ENCODE measurements around the gene CHST8. TPM values are rescaled to one million over a fixed set of nuclear protein-coding genes. Genes with fewer than 3 reads are reported as not detected.

CHST8 gene
- total RNA-seq, 1 donor from 2014 or later = 0.07 TPM

DNA sequence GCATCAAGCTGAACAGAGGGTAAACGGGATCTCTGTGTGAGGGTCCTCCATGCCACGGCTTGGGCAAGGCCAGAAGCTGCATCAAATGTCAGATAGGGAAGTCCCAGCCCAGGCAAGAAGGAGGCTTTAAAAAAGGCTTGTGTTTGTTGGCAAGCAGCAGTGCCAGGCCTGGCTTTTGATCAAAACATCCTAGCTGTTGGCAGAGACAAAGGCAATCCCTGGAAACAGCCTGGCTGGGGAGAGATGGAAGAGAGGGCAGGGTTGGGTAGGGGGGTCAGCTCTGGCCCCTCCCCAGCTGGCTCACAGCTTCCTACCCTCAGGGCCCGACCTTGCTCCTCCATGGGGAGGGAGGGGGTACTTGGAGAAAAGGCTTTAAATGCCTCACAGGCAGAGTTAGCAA lies 113.2 kb downstream of the CHST8 start:
- DNase-seq (ENCODE audit: low read depth, low spot score) = no peak

DNA sequence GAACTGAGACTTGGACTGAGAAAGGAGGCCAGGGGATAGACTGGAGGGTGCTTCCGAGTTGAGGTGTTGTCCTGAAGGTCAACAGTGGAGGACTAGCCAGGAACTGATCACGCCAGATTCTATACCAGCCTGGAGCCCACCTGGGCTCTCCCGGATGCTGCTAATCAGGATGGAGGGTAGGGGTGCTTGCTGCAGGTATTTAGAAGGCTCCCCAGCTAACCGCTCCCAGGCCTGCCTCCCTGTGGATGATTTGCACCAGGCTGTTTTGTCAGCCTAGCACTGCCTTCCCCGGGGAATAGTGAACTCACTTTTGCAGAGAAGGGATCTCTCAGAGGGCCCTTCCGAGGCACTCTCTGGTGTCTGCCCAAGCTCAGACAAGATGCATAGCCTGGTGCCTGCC lies 114.4 kb downstream of the CHST8 start:
- no peak for DNase-seq (ENCODE audit: low read depth, low spot score)

DNA sequence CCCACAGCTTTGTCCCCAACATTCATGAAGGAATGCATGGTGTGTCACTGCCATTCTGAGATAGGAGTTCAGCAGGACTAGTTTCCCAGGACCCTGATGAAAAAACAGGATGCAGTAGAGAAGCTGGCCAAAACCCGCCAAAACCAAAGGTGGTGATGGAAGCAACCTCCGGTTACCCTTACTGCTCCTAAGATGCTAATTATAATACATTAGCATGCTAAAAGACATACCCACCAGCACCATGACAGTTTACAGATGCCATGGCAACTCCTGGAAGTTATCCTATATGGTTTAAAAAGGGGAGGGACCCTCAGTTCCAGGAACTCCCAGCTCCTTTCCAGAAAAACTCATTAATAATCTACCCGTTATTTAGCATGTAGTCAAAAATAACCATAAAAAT lies 115.0 kb downstream of the CHST8 start:
- no peak for DNase-seq (ENCODE audit: low read depth, low spot score)

DNA sequence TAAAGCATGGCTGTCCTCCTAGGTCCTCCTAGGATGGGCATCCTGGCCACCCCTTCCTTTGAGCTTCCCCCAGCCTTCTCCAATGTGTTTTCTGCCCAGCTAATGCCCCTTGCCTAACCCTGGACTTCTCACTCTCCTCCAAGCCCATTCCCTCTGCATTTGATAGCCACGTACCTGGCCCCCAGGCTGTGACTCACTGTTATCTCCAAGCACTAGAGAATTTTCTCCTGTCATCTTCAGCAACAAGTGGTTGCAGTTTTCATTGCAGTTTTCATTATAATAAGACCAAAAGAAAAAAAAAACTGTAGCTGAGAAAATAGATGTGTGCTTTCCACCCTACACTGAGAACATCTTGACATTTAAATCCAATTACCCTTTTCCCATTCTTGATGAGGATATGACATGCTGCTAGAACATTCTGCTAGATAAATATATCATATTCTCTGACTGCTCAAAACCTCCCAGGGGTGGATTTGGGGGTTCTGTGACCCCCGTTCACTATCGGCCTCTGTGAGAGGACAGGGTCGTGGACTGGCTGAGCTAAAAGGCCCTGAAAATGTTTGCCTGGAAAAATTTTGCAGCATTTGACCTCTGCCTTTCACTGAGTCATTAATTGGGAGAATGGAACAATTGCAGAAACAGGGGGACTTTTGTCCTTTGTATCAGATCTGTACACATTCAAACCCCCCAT lies 116.1 kb downstream of the CHST8 start:
- DNase-seq (ENCODE audit: low read depth, low spot score) = no peak

DNA sequence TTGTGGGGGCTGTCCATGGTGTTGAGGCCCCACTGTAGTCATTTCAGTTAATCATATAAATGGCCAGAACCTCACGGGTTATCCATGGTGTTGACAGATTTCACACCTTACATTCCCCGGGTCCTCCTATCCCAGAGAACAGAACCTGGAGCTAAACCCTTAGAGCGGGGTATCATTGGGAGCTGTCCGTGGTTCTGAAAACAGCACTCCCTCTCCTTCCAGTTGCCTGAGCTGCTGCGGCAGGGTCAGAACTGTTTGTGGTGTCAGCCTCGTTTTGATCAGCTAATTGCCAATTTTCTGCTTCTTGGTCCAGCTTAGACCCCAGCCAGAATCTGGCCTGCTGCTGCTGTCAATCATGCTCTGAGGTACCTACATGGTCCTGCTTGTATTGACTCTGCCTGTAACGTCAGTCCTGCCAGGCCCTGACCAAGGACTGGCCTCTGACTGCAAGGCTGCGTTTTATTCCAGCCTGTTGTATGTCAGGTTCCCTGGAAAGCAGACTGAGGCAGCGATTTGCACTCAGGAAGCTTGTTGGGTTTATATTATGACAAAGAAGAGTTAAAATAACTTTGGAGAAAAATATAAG lies 119.2 kb downstream of the CHST8 start:
- DNase-seq (ENCODE audit: low read depth, low spot score) = no peak

DNA sequence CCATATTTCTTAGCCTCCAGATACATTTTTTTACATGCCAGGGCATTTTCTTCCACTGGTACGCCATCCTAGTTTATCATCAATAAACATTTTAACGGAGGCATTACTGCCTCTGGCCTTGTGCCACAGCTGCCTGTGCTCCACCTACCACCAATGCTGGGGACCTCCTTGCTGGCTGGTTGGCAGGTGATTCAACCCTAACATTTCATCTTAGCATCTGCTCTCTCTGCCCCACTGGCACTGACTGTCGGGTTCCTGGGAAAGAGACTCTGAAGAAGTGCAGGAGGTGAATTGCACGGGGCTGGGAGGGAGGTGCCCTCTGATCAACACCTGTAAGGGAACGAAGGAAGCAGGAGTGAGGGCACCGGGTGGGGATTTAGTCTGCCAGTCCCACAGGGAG lies 123.5 kb downstream of the CHST8 start:
- no peak for DNase-seq (ENCODE audit: low read depth, low spot score)

DNA sequence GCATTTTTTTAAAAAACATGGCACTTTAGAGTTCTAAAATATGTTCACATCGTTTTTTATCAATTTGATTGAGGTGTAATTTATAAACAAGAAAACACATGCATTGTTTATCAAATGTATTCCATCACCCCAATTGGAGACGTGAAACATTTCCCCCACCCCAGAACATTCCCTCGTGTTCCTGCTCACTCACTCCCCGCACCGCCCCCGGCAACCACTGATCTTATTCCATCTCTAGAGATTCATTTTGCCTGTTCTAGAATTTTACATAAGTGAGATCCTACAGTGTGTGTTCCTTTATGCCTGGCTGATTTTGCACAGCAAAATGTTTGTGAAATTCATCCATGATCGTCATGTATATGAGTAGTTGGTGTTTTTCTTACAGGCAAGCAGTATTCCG lies 124.4 kb downstream of the CHST8 start:
- no peak for DNase-seq (ENCODE audit: low read depth, low spot score)

DNA sequence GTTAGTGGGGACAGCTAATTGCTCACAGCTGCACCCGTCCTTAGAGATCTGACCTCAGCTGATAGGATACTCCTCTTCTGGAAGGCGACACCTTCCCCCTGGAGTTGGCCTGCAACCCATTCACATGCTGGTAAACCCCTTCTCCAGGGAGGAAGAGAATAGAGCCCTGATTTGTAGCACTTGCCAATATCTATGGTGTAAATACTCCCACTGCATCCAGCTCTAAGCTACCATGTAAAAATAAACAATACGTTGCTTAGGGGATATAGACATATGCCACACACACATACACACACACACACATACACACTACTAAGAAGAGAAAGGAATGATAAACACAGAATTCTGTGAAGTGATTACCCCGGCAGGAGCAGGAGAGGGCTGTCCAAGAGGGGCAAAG lies 125.5 kb downstream of the CHST8 start:
- no peak for DNase-seq (ENCODE audit: low read depth, low spot score)

DNA sequence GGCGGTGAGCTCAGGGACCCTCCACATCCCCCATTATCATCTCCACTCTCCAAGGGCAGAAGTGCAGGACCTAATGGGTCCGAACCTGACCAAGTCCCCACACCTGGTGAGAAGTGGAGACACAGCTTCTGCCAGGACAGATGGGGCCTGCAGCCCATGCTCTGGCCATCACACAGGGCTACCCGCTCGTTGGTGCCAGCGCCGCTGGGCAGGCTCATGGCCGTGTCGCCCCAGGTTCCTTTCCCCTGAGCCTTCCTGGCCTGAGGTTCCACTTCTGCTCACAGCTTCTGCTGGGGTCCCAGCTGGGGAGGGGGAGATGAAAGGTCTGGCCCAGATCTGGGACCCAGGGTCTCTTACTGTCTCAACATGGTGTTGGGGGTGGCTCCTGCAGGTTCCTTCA lies 126.5 kb downstream of the CHST8 start:
- DNase-seq (ENCODE audit: low read depth, low spot score) = no peak

DNA sequence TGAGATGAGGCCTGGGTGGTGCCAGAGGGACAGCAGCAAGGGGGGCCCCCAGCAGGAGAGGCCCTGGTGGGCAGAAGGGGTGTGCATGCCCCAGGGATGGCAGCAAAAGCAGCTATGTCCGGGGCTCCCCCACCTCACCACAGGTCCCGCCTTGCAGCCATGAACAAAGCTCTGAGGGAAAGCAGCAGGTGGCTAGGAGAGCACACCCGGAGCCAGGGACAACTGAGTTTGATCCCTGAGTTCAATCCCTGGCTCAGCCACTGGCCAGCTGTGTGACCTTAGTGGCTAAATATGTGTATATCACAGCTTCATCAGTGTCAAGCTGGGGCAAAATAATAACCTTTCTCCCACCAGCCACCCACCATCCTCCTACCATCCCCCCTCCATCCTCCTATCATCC lies 127.3 kb downstream of the CHST8 start:
- no peak for DNase-seq (ENCODE audit: low read depth, low spot score)

DNA sequence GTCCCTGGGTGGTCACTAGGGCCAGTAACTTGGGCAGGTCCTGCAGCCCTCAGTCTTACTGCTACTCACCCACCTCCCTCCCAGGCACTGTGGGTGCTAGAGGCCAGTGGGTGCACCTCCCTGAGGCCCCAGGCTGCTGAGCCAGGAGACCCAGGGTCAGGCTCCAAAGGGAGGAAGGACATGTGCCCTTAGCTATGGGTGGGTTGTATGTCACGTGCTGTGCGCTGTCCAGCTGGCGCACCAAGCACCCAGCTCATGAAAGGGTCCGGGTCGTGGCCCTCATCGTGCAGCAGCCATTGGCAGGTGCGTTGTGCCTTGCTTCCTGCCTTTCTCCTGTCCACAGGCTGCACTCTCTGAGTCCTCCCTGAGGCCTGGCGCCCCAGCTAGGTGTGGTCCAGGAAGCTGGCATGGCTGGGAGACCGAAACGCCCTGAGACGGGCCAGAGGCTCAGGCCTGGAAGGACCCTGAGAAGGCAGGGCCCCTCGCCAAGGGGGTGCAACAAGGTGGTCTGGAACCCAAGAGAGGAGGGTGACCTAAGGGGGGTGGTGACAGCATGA lies 127.9 kb downstream of the CHST8 start:
- DNase-seq (ENCODE audit: low read depth, low spot score) = no peak

DNA sequence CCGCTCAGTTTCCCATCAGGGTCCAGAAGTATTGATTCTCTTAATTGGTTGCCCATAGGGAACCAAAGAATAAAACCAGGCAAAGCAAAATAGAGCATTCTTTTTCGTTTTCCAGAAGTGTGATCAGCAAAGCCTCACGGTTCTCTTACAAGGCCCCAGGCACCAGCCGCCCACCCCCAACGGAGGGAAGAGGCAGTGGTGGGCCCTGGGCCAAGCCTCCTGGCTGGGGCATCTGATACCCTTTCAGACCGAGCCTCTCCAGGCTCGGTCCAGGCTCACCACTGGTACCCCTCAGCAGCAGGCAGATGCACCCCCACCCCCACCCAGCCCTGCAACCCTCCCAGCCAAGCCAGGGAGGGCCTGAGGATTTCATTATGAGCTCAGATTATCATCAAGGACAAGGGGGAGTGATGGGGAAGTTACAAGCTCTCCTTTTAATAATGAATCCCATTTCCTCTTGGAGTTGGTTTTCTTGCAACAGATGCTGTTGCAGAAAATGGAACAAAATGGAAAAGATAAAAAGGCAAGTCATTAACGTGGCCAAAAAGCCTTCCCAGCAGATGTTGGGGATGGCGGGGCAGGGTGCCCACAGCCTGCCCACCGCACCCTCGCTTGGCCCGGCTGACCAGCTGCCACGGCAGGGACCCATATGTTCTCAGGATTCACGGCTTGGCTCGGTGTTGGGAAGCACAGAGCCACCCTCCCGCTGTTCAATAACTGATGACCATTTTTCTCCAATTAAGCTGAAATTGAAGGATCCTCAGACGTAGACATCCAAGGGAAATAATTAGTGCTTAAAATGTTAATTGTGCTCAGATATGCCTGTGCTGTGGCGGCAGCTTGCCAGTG lies 129.1 kb downstream of the CHST8 start:
- no peak for DNase-seq (ENCODE audit: low read depth, low spot score)

DNA sequence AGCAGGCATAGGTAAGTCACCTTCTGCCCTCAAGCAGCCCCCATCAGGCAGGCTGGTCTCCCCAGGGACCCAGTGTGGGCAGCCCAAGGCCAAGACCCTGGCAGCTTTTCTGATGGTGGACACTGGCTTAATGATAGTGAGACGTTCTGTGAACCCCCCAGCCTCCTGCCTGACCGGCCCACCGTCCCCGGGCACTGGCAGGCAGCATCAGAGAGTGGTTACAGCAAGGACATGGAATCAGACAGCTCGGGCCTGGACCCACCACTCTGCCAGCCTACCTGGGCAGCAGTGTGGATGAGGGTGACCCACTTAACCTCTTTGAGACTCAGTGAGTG lies 129.7 kb downstream of the CHST8 start:
- DNase-seq (ENCODE audit: low read depth, low spot score) = no peak

DNA sequence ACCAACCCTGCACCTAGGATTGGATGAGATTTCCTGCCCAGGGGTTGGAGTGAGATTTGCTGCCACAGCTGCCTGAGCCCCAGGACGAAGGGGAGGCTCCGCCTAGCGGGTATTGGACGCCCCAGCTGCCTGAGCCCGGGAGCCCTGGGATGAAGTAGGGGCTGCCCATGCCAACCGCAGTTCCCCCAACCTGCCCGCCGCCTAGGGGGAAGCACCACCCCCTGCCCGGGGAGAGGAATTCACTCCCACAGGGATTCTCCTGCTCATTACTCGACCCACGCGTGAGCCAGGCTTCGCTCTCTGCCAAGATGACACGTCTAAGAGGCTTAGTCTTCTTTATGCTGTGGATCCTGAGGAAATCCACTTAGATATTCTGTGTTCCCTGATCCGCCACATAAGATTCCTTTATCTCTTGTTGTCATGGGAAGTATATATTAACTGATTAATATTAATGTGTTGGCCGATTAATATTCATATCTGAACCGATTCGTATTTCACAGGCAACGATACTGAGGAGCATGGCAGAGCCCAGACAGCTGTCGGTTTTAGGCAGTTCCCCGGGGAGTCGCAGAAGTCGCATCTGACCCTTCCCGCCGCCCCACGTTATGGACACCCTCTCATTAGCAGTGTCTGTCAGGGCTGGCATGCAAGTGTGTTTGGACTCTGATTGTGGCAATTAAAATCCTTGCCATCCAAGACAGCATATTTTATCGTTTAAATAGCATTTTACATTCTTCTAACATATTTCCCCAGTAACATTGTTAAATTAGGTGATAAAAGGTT lies 130.5 kb downstream of the CHST8 start:
- no peak for DNase-seq (ENCODE audit: low read depth, low spot score)

DNA sequence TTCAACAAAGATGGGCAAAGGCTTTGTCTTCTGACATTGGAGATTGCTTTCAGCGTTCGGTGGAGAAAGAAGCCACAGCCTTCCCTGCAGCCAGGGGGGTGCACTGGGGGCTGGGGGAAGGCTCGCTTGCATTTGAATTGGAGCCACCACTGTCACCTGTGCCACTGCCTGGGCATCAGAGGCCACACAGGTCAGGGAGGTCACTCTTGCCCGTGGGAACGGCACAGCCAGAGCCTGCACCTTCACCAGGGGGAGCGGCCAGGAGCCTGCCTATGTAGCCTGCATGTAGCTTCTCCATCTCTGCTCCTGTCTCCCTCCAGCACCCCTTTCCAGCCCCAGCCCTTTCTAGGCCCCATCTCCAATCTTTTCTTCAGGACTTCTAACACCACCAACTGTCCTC lies 131.2 kb downstream of the CHST8 start:
- DNase-seq (ENCODE audit: low read depth, low spot score) = no peak

DNA sequence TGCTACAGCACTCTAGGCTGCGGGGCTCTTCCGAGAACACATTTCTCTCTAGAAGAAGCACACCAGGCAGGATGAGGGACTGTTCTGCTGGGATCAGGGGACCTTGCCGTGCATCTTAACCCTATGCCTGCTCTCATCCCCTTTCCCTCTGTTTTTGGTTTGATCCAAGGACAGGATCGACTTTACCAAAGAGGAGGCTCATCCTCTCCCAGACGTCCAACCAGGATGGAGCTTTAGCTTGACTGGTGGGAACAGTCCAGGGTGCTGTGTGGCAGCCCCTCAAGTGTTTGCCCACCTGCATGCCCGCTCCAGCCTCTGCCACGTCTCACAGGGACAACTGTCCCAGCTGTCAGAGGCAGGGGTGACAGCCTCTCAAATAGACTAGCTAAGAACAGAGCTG lies 132.6 kb downstream of the CHST8 start:
- no peak for DNase-seq (ENCODE audit: low read depth, low spot score)

DNA sequence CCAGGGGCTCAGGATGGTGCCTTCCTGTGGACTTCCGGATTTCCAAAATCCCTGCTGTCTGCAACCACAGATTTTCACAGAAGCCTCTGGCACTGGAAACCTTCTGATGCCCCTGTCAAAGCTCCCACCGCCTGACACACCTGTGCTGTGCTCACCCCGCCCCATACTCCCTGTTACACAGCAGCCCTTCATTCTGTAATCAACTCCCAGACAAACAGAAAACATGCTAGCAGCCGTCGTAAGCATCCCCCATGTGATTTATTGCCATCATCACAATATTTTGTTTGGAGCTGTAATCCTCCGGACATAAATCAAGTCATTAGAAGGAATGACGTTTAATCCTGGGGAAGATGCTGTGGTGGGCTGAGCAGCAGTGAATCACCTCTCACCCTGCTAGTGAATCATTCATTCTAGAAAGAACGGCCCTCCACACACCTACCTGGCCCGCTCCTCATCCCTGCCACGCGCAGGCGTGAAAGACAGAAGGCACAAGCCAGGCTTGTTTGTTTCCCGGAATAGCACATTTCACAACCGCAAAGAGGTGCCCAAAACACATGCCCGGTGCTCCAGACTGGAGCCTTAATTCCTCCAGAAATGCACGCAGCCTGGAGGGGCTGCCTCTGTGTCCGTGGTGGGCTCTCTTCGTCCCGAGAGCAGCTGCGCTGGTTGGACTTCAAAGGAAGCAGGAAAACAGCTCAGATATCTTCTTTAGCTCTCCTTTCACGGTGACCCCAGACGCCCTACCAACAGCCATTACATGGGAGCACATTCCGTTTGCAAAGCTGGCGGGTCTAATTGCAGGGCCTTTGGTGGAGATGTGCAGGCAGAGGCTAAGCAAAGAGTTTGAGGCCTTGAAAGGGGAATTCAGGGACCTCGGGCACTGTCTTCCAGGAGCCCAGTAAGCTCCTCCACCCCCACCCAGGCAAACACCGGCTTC lies 133.6 kb downstream of the CHST8 start:
- no peak for DNase-seq (ENCODE audit: low read depth, low spot score)

DNA sequence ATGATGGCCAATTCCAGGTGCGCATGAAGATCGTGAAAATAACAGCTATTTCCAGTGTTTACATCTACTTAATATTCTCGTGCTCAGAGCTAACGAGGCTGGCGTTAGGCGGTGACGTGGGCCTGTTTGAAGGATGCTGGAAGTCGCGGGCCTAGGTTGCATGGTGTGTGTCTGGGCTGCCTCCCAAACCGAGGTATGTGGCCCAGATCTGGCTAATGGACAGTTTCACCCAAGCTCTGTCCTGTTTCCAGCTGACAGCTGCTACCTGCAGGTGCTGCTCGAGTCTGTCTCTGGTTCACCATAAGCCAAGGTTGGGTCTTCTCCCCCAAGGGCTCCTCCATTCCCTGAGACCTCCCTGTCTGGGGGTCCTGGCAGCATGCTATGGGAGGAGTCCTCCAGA lies 134.4 kb downstream of the CHST8 start:
- DNase-seq (ENCODE audit: low read depth, low spot score) = no peak

DNA sequence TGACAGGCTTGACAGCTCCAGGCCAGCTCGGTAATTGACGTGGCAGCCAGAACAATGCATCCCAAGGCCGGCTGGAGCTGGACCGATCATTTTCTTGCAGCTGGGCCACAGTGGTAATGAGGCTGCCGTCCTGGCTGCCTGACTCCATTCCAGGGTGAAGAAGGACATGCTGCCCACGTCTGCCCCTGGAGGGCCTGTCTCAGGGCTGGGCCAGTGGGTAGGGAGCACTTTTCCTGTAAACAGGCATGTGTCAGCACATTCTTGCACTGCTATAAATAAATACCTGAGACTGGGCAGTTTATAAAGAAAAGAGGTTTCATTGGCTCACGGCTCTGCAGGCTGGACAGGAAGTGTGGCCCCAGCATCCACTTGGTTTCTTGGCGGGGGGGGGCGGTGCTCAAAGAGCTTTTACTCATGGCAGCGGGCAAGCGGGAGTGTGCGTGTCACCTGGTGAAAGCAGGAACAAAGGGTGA lies 136.8 kb downstream of the CHST8 start:
- no peak for DNase-seq (ENCODE audit: low read depth, low spot score)

DNA sequence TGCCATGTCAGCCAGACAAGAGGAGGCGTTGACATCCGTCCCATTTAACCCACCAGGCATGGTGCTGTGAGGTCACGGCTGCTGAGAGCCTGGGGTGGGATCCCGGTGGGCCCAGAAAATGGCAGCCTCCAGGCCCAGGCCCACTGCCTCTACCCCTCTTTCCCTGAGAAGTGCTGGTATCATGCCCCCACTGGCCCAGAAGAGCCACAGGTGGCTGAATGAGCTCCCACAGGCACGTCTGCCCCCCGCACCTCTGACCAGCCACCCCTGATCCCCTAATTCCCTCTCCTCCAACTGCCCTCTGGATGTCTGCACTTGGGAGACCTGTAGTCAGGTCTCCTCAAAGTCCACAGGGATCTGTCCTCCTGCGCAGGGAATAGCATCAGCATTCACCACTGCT lies 137.6 kb downstream of the CHST8 start:
- no peak for DNase-seq (ENCODE audit: low read depth, low spot score)

All from pulmonary artery endothelial cell (primary cell).